NCI-H524 treated with DMSO at 0.1 percent for 48 hours (cell line): ENCODE data around the gene GNL3.
A peak's percentile ranks its signal among the peaks of the same experiment; 100 is the strongest.

Source experiments
- DNase-seq: peaks from one replicate; lab custom pipeline; 2025; lab: John Stamatoyannopoulos, UW

The GNL3 gene

GRCh38 chr3:52689151-52689550 is 3.3 kb downstream of the GNL3 start:
- no peak for DNase-seq

GRCh38 chr3:52690560-52690959 is 4.7 kb downstream of the GNL3 start:
- DNase-seq = no peak

- no peak for DNase-seq
These were observed 7.2 kb downstream of the GNL3 start for GRCh38 chr3:52693071-52693470.

GRCh38 chr3:52694528-52695189 is 8.8 kb downstream of the GNL3 start:
- no peak for DNase-seq

GRCh38 chr3:52695798-52696671 is 10.2 kb downstream of the GNL3 start:
- DNase-seq = no peak

GRCh38 chr3:52696830-52697631 is 11.2 kb downstream of the GNL3 start:
- DNase-seq = no peak

GRCh38 chr3:52697632-52697965 is 11.8 kb downstream of the GNL3 start:
- no peak for DNase-seq

GRCh38 chr3:52703341-52703740 is 17.5 kb downstream of the GNL3 start:
- DNase-seq = no peak

- DNase-seq = no peak
These were observed 19.0 kb downstream of the GNL3 start for GRCh38 chr3:52704611-52705437.

- no peak for DNase-seq
These were observed 19.5 kb downstream of the GNL3 start for GRCh38 chr3:52705438-52705687.

GRCh38 chr3:52705688-52706686 is 20.2 kb downstream of the GNL3 start, which contains the start of the genes GLT8D1 and SPCS1:
GLT8D1 (minus strand) TSS chr3:52705791; CDS start chr3:52700460, 5,331 bp downstream.
SPCS1 (plus strand) TSS chr3:52706106; CDS start chr3:52706247, 141 bp downstream.
- peak; percentile 20 for DNase-seq

- no peak for DNase-seq
These were observed 21.8 kb downstream of the GNL3 start for GRCh38 chr3:52707585-52707984.

- no peak for DNase-seq
These were observed 24.7 kb downstream of the GNL3 start for GRCh38 chr3:52710512-52710911.

GRCh38 chr3:52712291-52713212 is 26.7 kb downstream of the GNL3 start:
- DNase-seq = no peak

GRCh38 chr3:52714335-52715302 is 28.8 kb downstream of the GNL3 start:
- no peak for DNase-seq

GRCh38 chr3:52715714-52716305 is 30.0 kb downstream of the GNL3 start:
- DNase-seq = no peak

GRCh38 chr3:52719618-52720017 is 33.8 kb downstream of the GNL3 start:
- DNase-seq = no peak
